Lung microvascular endothelial cell (primary cell): ENCODE data around the gene MSL2. TPM values are rescaled to one million over a fixed set of nuclear protein-coding genes. Genes with fewer than 3 reads are reported as not detected.

ENCODE experiments used
- total RNA-seq: library from RNA; depleted of rRNA; stranded (reverse); fragments of >200 nt; gene quantifications from 2 replicates; pipeline ENCODE4 v1.2.1, GENCODE V29; 2014

Gene MSL2
- total RNA-seq, 1 donor from 2014 or later = 8.9 TPM

Other genes starting within 250 kb of the MSL2 start
- gene PPP2R3A, start 230.6 kb downstream of the MSL2 start, total RNA-seq = 3.2 and 5.2 TPM in 2 replicates
- gene PCCB, start 54.0 kb upstream of the MSL2 start, total RNA-seq = 34.7 and 35.5 TPM in 2 replicates